ENCODE measurements around the gene NPAS3.

- TF ChIP-seq, protein P1, sequence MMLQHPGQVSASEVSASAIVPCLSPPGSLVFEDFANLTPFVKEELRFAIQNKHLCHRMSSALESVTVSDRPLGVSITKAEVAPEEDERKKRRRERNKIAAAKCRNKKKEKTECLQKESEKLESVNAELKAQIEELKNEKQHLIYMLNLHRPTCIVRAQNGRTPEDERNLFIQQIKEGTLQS (IDR thresholded peaks at IDR 0.05), result no peak
- no peak for TF ChIP-seq CTCF (IDR thresholded peaks at IDR 0.05; ENCODE audit: low read depth, low read length, missing input control)
These were observed 32.0 kb upstream of the NPAS3 start for GRCh38 chr14:32906672-32907071.

Measured in liver (tissue), 3 donors.